PC-9 (cell line): ENCODE results near the gene GUCA1A. TPM values are rescaled to one million over a fixed set of nuclear protein-coding genes. Genes with fewer than 3 reads are reported as not detected.

Source experiments
- BruUV-seq: library from RNA; stranded (reverse); fragments of 400-500 nt; replicated peaks from 2 replicates; lab custom pipeline; 2021; lab: Mats Ljungman, UMichigan
- CTCF ChIA-PET: fragments of 300-600 bp; sonication (Branson Sonifier 250); formaldehyde crosslinking; loops from one replicate; lab custom pipeline; 2022; ENCODE audit warnings: antibody characterized with exemption; lab: Charles Lee
- POLR2A ChIA-PET: fragments of 300-600 bp; sonication (Branson Sonifier 250); formaldehyde crosslinking; loops from one replicate; lab custom pipeline; 2022; ENCODE audit warnings: antibody characterized with exemption; ENCODE audit not compliant: unreplicated experiment; lab: Charles Lee
- DNase-seq, 2 experiments: peaks; one replicate each; pipeline versions ENCODE4 v3.0.0 to v3.0.0-alpha.2; 2015 to 2022; ENCODE audit warnings: mixed read lengths in 1 of 2
- H2AFZ ChIP-seq: fragments of 200-600 bp; sonication (generic); 2 replicates; pipeline ENCODE4 v1.8.1; 2017; ENCODE audit warnings: antibody characterized with exemption
- H3F3A ChIP-seq: fragments of 200-600 bp; sonication (generic); 2 replicates; pipeline ENCODE4 v1.8.1; 2017; ENCODE audit warnings: antibody characterized with exemption, mild to moderate bottlenecking, low read depth; ENCODE audit not compliant: insufficient read depth
- H3K27ac ChIP-seq: fragments of 200-600 bp; sonication (generic); 2 replicates; pipeline ENCODE4 v1.6.1; 2016; ENCODE audit warnings: mixed run types
- H3K27me3 ChIP-seq: fragments of 200-600 bp; sonication (generic); 2 replicates; pipeline ENCODE4 v1.6.1; 2016; ENCODE audit warnings: low read depth, mixed run types; ENCODE audit not compliant: insufficient read depth
- H3K36me3 ChIP-seq: fragments of 200-600 bp; sonication (generic); 2 replicates; pipeline ENCODE4 v1.6.1; 2016; ENCODE audit warnings: low read depth, mixed run types
- H3K4me1 ChIP-seq: fragments of 200-600 bp; sonication (generic); replicated peaks from 2 replicates; pipeline ENCODE4 v1.6.1; 2016; ENCODE audit warnings: mixed run types; ENCODE audit not compliant: insufficient read depth
- H3K4me2 ChIP-seq: fragments of 200-600 bp; sonication (generic); 2 replicates; pipeline ENCODE4 v1.6.1; 2017; ENCODE audit warnings: mixed run types
- H3K4me3 ChIP-seq: fragments of 200-600 bp; sonication (generic); 2 replicates; pipeline ENCODE4 v1.6.1; 2016; ENCODE audit warnings: mixed run types
- H3K79me2 ChIP-seq: fragments of 200-600 bp; sonication (generic); 2 replicates; pipeline ENCODE4 v1.6.1; 2017; ENCODE audit warnings: low read depth, mixed run types
- H3K9me2 ChIP-seq: fragments of 200-600 bp; sonication (generic); 2 replicates; pipeline ENCODE4 v1.8.1; 2017; ENCODE audit warnings: mild to moderate bottlenecking; ENCODE audit not compliant: insufficient read depth
- H3K9me3 ChIP-seq: fragments of 200-600 bp; sonication (generic); 2 replicates; pipeline ENCODE4 v1.8.1; 2016; ENCODE audit warnings: low read depth; ENCODE audit not compliant: insufficient read depth
- H4K20me1 ChIP-seq: fragments of 200-600 bp; sonication (generic); 2 replicates; pipeline ENCODE4 v1.8.1; 2017; ENCODE audit not compliant: insufficient read depth
- CTCF ChIP-seq: fragments of 200-600 bp; sonication (generic); conservative IDR thresholded peaks from 2 replicates; pipeline ENCODE4 v1.6.1; 2017; ENCODE audit warnings: mixed run types, antibody characterized with exemption, mild to moderate bottlenecking, moderate library complexity
- EZH2 ChIP-seq: fragments of 200-600 bp; sonication (generic); IDR thresholded peaks from 2 replicates; pipeline ENCODE4 v1.8.0; 2017; ENCODE audit warnings: antibody characterized with exemption, low read depth
- intact Hi-C: fragments of 100-400 bp; cut with micrococcal nuclease; formaldehyde crosslinking; loops from one replicate; pipeline ENCODE4 v1.10.0; 2022; ENCODE audit not compliant: unreplicated experiment
- total RNA-seq: library from RNA; stranded (reverse); gene quantifications from 2 replicates; pipeline ENCODE4 v1.2.3, GENCODE V29; 2021

GUCA1A gene
- total RNA-seq, 1 experiment from 2014 or later, result not detected

- DNase-seq, result no peak
- H3K27ac ChIP-seq, result no peak overlapping the region
- H4K20me1 ChIP-seq, result no peaks in the 10 kb centered on the region
- H3K4me3 ChIP-seq, result no peak overlapping the region
- no peak overlapping the region for H3K4me2 ChIP-seq
- no TSS peak for BruUV-seq
- H3K79me2 ChIP-seq, result no peaks in the 10 kb centered on the region
- POLR2A ChIA-PET, result no interaction called here
- no peaks in the 10 kb centered on the region for H3K27me3 ChIP-seq
- CTCF ChIA-PET, result no interaction called here
- no peaks in the 10 kb centered on the region for H3K9me3 ChIP-seq
- no peak overlapping the region for H2AFZ ChIP-seq
- H3K9me2 ChIP-seq, result no peaks in the 10 kb centered on the region
- intact Hi-C loops, result no loop called here
- H3F3A ChIP-seq, result peaks cover 4% of the 10 kb centered on the region; the same call in 1 of the 2 replicates
- H3K4me1 ChIP-seq, result 0 out of 2 replicates have a peak, but pooled peaks cover 6% of the 10 kb centered on the region
- TF ChIP-seq CTCF (no peak), EZH2 (no peak)
- H3K36me3 ChIP-seq, result no peaks in the 10 kb centered on the region
Measured at GRCh38 chr6:42179261-42179944, 6.2 kb downstream of the GUCA1A start.

GRCh38 chr6:42179945-42180313 is 6.8 kb downstream of the GUCA1A start:
- POLR2A ChIA-PET, result no interaction called here
- H4K20me1 ChIP-seq, result no peaks in the 10 kb centered on the region
- no peak for DNase-seq

GRCh38 chr6:42182101-42182500 is 8.9 kb downstream of the GUCA1A start:
- Histone ChIP-seq H3K4me1 (0 out of 2 replicates have a peak, but pooled peaks cover 6% of the 10 kb centered on the region), H4K20me1 (no peaks in the 10 kb centered on the region), H3K36me3 (no peaks in the 10 kb centered on the region), H3K27ac (no peak overlapping the region), H3K9me2 (no peaks in the 10 kb centered on the region), H3K4me3 (no peak overlapping the region), H3K4me2 (no peak overlapping the region), H3K79me2 (no peaks in the 10 kb centered on the region), H3K27me3 (no peaks in the 10 kb centered on the region), H3F3A (peaks cover 3% of the 10 kb centered on the region; the same call in 1 of the 2 replicates), H2AFZ (no peak overlapping the region), H3K9me3 (no peaks in the 10 kb centered on the region)
- POLR2A ChIA-PET, result interaction anchor here (0.6 kb wide), 1 partner anchor 109 kb away, joined by 3 read pairs; no protein-coding TSS in a partner anchor
- TF ChIP-seq CTCF, result no peak
- no peak for TF ChIP-seq EZH2
- intact Hi-C loops, result no loop called here
- no peak for DNase-seq
- CTCF ChIA-PET, result no interaction called here
- no TSS peak for BruUV-seq

More at GRCh38 chr6:42179945-42180313, 6.8 kb downstream of the GUCA1A start:
- Histone ChIP-seq H3K4me3 (no peak overlapping the region), H3K27ac (no peak overlapping the region), H3K4me1 (0 out of 2 replicates have a peak, but pooled peaks cover 6% of the 10 kb centered on the region), H3F3A (peaks cover 4% of the 10 kb centered on the region; the same call in 1 of the 2 replicates), H3K27me3 (no peaks in the 10 kb centered on the region), H3K36me3 (no peaks in the 10 kb centered on the region), H3K9me3 (no peaks in the 10 kb centered on the region), H2AFZ (no peak overlapping the region), H3K9me2 (no peaks in the 10 kb centered on the region), H3K79me2 (no peaks in the 10 kb centered on the region), H3K4me2 (no peak overlapping the region)
- CTCF ChIA-PET, result no interaction called here
- no TSS peak for BruUV-seq
- TF ChIP-seq EZH2, result no peak
- no peak for TF ChIP-seq CTCF
- intact Hi-C loops, result no loop called here
